GM12878 (cell line): ENCODE measurements around the gene ARHGEF7. TPM values are rescaled to one million over a fixed set of nuclear protein-coding genes. Genes with fewer than 3 reads are reported as not detected.

ENCODE experiments used
- ATAC-seq: fragments of 200-7000 bp; cut with Tn5 transposase; 3 replicates; pipeline ENCODE4 v1.9.1; 2020; ENCODE audit warnings: mild to moderate bottlenecking, moderate library complexity
- BruUV-seq: library from RNA; stranded (reverse); fragments of 400-500 nt; replicated peaks from 2 replicates; lab custom pipeline; 2021; lab: Mats Ljungman, UMichigan
- CTCF ChIA-PET: fragments of 300-600 bp; sonication (Branson Sonifier 250); formaldehyde crosslinking; extraction: SDS; loops from one replicate; lab custom pipeline; 2021; ENCODE audit warnings: inconsistent platforms; lab: Yijun Ruan, JAX
- POLR2A ChIA-PET: fragments of 350-600 bp; formaldehyde crosslinking; extraction: SDS; loops from one replicate; lab custom pipeline; 2021; ENCODE audit warnings: inconsistent platforms; lab: Charles Lee
- RAD21 ChIA-PET: fragments of 300-600 bp; sonication (Branson Sonifier 250); formaldehyde crosslinking; loops from one replicate; lab custom pipeline; 2023; ENCODE audit warnings: antibody characterized with exemption; ENCODE audit not compliant: unreplicated experiment; lab: Charles Lee
- SMC1A ChIA-PET: fragments of 300-600 bp; sonication (Branson Sonifier 250); formaldehyde crosslinking; loops from one replicate; lab custom pipeline; 2023; ENCODE audit not compliant: unreplicated experiment, uncharacterized antibody; lab: Charles Lee
- DNase-seq: peaks from one replicate; pipeline ENCODE4 v3.0.0-alpha.2; 2011; ENCODE audit warnings: low read depth, low spot score
- FAIRE-seq: peaks from 3 replicates; lab custom pipeline; 2011; peaks lifted over from hg19 to GRCh38; lab: Jason Lieb, UNC
- H2AFZ ChIP-seq: 2 replicates; pipeline ENCODE4 v1.6.0; 2011; ENCODE audit warnings: low read depth, low read length, control low read depth; ENCODE audit not compliant: control insufficient read depth
- H3K27ac ChIP-seq: 2 replicates; pipeline ENCODE4 v1.5.1; 2011; ENCODE audit warnings: control low read depth; ENCODE audit not compliant: control insufficient read depth, insufficient read depth
- H3K27me3 ChIP-seq, 2 experiments: replicated peaks in 1 of 2; 2 replicates each; pipeline versions ENCODE4 v1.6.0 to v1.6.1; 2011; ENCODE audit warnings: low read length in 1 of 2; ENCODE audit not compliant: control insufficient read depth in 2 of 2, insufficient read depth in 2 of 2
- H3K36me3 ChIP-seq, 2 experiments: 2 replicates each; pipeline ENCODE4 v1.5.1; 2011; ENCODE audit warnings: low read length in 1 of 2; ENCODE audit not compliant: control insufficient read depth in 2 of 2, insufficient read depth in 2 of 2
- H3K4me1 ChIP-seq: 2 replicates; pipeline ENCODE4 v1.6.1; 2011; ENCODE audit warnings: mild to moderate bottlenecking, low read length, moderate library complexity, mixed read lengths; ENCODE audit not compliant: control insufficient read depth, insufficient read depth
- H3K4me2 ChIP-seq: 2 replicates; pipeline ENCODE4 v1.6.0; 2011; ENCODE audit warnings: control low read depth; ENCODE audit not compliant: control insufficient read depth, insufficient read depth
- H3K4me3 ChIP-seq: fragments of 200-600 bp; sonication (generic); 2 replicates; pipeline ENCODE4 v1.5.1; 2016
- H3K79me2 ChIP-seq: 2 replicates; pipeline ENCODE4 v1.6.0; 2011; ENCODE audit warnings: low read length; ENCODE audit not compliant: control insufficient read depth, insufficient read depth
- H3K9ac ChIP-seq: 2 replicates; pipeline ENCODE4 v1.8.0; 2011; ENCODE audit warnings: low read length, control low read depth, mixed read lengths; ENCODE audit not compliant: control insufficient read depth, insufficient read depth
- H3K9me3 ChIP-seq: replicated peaks from 3 replicates; pipeline ENCODE4 v1.5.1; 2011; ENCODE audit warnings: mild to moderate bottlenecking, low read length; ENCODE audit not compliant: control insufficient read depth, insufficient read depth
- H4K20me1 ChIP-seq: 2 replicates; pipeline ENCODE4 v1.6.0; 2011; ENCODE audit not compliant: control insufficient read depth, insufficient read depth
- CEBPB ChIP-seq, 2 experiments: fragments of 150-350 bp in 1 of 2; IDR thresholded peaks; 2 replicates each; pipeline ENCODE4 v1.6.1; 2012 to 2014; ENCODE audit warnings: low read depth in 2 of 2, low read length in 2 of 2, borderline replicate concordance in 1 of 2, inconsistent platforms in 1 of 2
- FOS ChIP-seq: IDR thresholded peaks from 3 replicates; pipeline ENCODE4 v1.6.1; 2011; ENCODE audit warnings: borderline replicate concordance; ENCODE audit not compliant: insufficient read length; ENCODE audit errors: extremely low read depth
- IKZF1 ChIP-seq: fragments of 450-650 bp; conservative IDR thresholded peaks from 2 replicates; pipeline ENCODE4 v1.6.1; 2017; ENCODE audit warnings: antibody characterized with exemption, mild to moderate bottlenecking
- JUNB ChIP-seq: IDR thresholded peaks from 2 replicates; pipeline ENCODE4 v1.6.1; 2016; ENCODE audit warnings: antibody characterized with exemption, mild to moderate bottlenecking
- NBN ChIP-seq: fragments of 450-650 bp; IDR thresholded peaks from 2 replicates; pipeline ENCODE4 v1.6.1; 2016
- PBX3 ChIP-seq: IDR thresholded peaks from 2 replicates; pipeline ENCODE4 v1.6.1; 2011; ENCODE audit warnings: mild to moderate bottlenecking, low read depth, low read length, moderate library complexity; ENCODE audit not compliant: insufficient replicate concordance
- RFX5 ChIP-seq: IDR thresholded peaks from 2 replicates; pipeline ENCODE4 v1.6.1; 2011; ENCODE audit warnings: low read depth, low read length, improper control_type of control experiment
- SIX5 ChIP-seq: IDR thresholded peaks from 2 replicates; pipeline ENCODE4 v1.6.1; 2011; ENCODE audit warnings: mild to moderate bottlenecking, low read depth, low read length, moderate library complexity; ENCODE audit not compliant: severe bottlenecking
- SMC3 ChIP-seq: IDR thresholded peaks from 2 replicates; pipeline ENCODE4 v1.6.1; 2011; ENCODE audit warnings: low read length, improper control_type of control experiment, borderline replicate concordance
- STAT1 ChIP-seq: fragments of 450-650 bp; conservative IDR thresholded peaks from 2 replicates; pipeline ENCODE4 v1.6.1; 2014; ENCODE audit warnings: antibody characterized with exemption, mild to moderate bottlenecking
- TCF12 ChIP-seq: IDR thresholded peaks from 2 replicates; pipeline ENCODE4 v1.6.1; 2011; ENCODE audit warnings: low read depth, mild to moderate bottlenecking, low read length
- WRNIP1 ChIP-seq: IDR thresholded peaks from 2 replicates; pipeline ENCODE4 v1.6.1; 2011; ENCODE audit warnings: low read depth, low read length, improper control_type of control experiment, borderline replicate concordance
- ZNF217 ChIP-seq: fragments of 450-650 bp; IDR thresholded peaks from 2 replicates; pipeline ENCODE4 v1.6.1; 2017; ENCODE audit warnings: antibody characterized with exemption, mild to moderate bottlenecking
- ZNF24 ChIP-seq: fragments of 450-650 bp; IDR thresholded peaks from 2 replicates; pipeline ENCODE4 v1.6.1; 2017; ENCODE audit warnings: antibody characterized with exemption, mild to moderate bottlenecking
- ZNF592 ChIP-seq: fragments of 450-650 bp; IDR thresholded peaks from 2 replicates; pipeline ENCODE4 v1.6.1; 2017; ENCODE audit warnings: mild to moderate bottlenecking, moderate library complexity
- WGBS: methylation state at CpG from one replicate; pipeline ENCODE4 v1.1.6; 2016; ENCODE audit warnings: low lambda C conversion rate; ENCODE audit not compliant: insufficient replicate concordance, insufficient coverage; ENCODE audit errors: missing lambda C conversion rate; 5-methylcytosine and 5-hydroxymethylcytosine counted together
- in situ Hi-C: fragments of 300-500 bp; cut with MboI; formaldehyde crosslinking; loops from 9 replicates; pipeline ENCODE4 v1.14.3; 2018; ENCODE audit warnings: mixed read lengths
- intact Hi-C: fragments of 100-400 bp; cut with micrococcal nuclease; formaldehyde crosslinking; loops from one replicate; pipeline ENCODE4 v1.14.2; 2022; ENCODE audit not compliant: unreplicated experiment
- polyA plus RNA-seq, 11 experiments: library from polyadenylated mRNA; depleted of rRNA in 4 of 11; unstranded in 6 of 11; stranded (reverse) in 5 of 11; fragments of >200 nt; fragmentation: Nextera tagmentation in 4 of 11; fragmentation: Illumina TruSeq in 1 of 11; extraction: Ambion mirVana in 4 of 11; extraction: Trizol in 1 of 11; gene quantifications; 1 replicate in 1 of 11; 2 replicates in 10 of 11; pipeline versions ENCODE4 v1.2.1 to v1.2.3, GENCODE V29; 2011 to 2016; ENCODE audit warnings: inconsistent platforms in 2 of 11, missing spikeins in 2 of 11, low read depth in 1 of 11
- total RNA-seq, 4 experiments: library from RNA; depleted of rRNA in 3 of 4; stranded (reverse); fragments of >200 nt in 3 of 4; fragmentation: Illumina TruSeq in 1 of 4; extraction: Trizol in 1 of 4; gene quantifications; 2 replicates each; pipeline versions ENCODE4 v1.2.1 to v1.2.3, GENCODE V29; 2013 to 2021
- TF ChIP-seq, protein P1 (sequence below): fragments of 450-650 bp; IDR thresholded peaks from 2 replicates; pipeline ENCODE4 v1.6.1; 2017; ENCODE audit warnings: low read depth, mild to moderate bottlenecking, moderate library complexity
- TF ChIP-seq, protein P2 (sequence below): IDR thresholded peaks from 2 replicates; pipeline ENCODE4 v1.6.1; 2012; ENCODE audit warnings: low read depth, low read length, improper control_type of control experiment

ARHGEF7 gene
- total and polyA plus RNA-seq, 10 of the 15 experiments (the other 5 are each of a cell fraction or from before 2014, with no cell fraction given), result 4.7 to 65.5 (median 36.6) TPM

DNA sequence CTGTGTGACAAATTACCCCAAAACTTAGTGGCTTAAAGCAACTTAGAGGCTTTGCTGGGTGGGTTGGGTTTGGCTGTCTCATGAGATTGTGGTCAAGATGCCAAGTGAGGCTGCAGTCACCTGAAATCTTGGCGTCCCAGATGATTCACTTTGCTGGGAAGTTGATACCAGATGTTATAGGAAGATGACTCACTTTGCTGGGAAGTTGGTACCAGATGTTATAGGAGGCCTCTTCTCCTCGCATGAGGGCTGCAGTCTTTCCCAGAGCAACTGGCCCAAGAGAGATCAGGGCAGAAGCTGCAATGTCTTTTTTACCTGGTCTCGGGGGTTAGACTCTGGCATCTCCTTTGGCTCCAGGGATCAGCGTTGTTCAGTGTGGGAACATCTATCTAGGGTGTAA lies 222.1 kb downstream of the ARHGEF7 start (continued):
- no peak for TF ChIP-seq PBX3
- TF ChIP-seq JUNB, result no peak
- no peak for TF ChIP-seq CEBPB (IDR thresholded peaks at IDR 0.05; ENCODE audit: borderline replicate concordance in 1 of 2, low read depth in 2 of 2, low read length in 2 of 2)
- TF ChIP-seq FOS, result no peak
- TF ChIP-seq NBN, result no peak

DNA sequence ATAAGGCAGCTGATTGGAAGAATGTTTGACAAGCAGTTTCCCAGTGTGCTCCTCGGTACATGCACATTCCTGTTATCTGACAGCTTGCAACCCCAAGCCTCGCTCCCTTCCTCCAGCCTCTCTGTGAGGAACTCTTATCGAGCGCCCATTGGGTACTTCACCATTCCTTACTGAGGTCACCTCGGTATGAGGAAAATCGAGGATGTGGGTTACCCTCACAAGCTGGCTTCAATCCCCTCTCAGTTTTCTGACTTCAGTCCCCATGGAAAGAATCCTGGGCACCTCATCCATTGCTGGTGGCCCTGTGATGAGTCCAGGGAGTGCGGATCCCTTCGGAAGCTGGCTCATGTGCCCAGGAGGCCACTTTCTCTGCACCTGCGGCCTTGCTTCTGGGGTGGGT lies 222.6 kb downstream of the ARHGEF7 start:
- FAIRE-seq (no peak), ATAC-seq (no peak), DNase-seq (no peak)
- Histone ChIP-seq H2AFZ (no peak overlapping the region), H3K79me2 (no peaks in the 10 kb centered on the region), H3K4me3 (no peak overlapping the region), H3K4me1 (no peaks in the 10 kb centered on the region), H3K9me3 (no peaks in the 10 kb centered on the region; the same call in 2 of the 3 replicates), H3K9ac (no peak overlapping the region), H3K27me3 (no peaks in the 10 kb centered on the region), H3K27ac (no peak overlapping the region), H3K4me2 (no peak overlapping the region), H3K36me3 (no peaks in the 10 kb centered on the region; a peak in 1 of 4 replicates), H4K20me1 (no peaks in the 10 kb centered on the region)
- ChIA-PET CTCF (no interaction called here), POLR2A (no interaction called here), RAD21 (no interaction called here), SMC1A (no interaction called here)
- intact Hi-C loops (no loop called here), in situ Hi-C loops (loop anchor here (5.0 kb wide), 1 partner anchor 50 kb away; no protein-coding TSS in a partner anchor)
- no TSS peak for BruUV-seq
- WGBS, result 69% methylated on average over 9 of the region's 9 CpGs
- no peak for TF ChIP-seq ZNF24
- TF ChIP-seq SMC3, result no peak
- TF ChIP-seq STAT1, result no peak
- no peak for TF ChIP-seq RFX5
- TF ChIP-seq CEBPB (IDR thresholded peaks at IDR 0.05; ENCODE audit: borderline replicate concordance in 1 of 2, low read depth in 2 of 2, low read length in 2 of 2), result no peak
- no peak for TF ChIP-seq IKZF1
- no peak for TF ChIP-seq SIX5
- TF ChIP-seq, protein P1, sequence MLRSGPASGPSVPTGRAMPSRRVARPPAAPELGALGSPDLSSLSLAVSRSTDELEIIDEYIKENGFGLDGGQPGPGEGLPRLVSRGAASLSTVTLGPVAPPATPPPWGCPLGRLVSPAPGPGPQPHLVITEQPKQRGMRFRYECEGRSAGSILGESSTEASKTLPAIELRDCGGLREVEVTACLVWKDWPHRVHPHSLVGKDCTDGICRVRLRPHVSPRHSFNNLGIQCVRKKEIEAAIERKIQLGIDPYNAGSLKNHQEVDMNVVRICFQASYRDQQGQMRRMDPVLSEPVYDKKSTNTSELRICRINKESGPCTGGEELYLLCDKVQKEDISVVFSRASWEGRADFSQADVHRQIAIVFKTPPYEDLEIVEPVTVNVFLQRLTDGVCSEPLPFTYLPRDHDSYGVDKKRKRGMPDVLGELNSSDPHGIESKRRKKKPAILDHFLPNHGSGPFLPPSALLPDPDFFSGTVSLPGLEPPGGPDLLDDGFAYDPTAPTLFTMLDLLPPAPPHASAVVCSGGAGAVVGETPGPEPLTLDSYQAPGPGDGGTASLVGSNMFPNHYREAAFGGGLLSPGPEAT, result no peak
- TF ChIP-seq ZNF217, result no peak
- no peak for TF ChIP-seq ZNF592
- TF ChIP-seq, protein P2, sequence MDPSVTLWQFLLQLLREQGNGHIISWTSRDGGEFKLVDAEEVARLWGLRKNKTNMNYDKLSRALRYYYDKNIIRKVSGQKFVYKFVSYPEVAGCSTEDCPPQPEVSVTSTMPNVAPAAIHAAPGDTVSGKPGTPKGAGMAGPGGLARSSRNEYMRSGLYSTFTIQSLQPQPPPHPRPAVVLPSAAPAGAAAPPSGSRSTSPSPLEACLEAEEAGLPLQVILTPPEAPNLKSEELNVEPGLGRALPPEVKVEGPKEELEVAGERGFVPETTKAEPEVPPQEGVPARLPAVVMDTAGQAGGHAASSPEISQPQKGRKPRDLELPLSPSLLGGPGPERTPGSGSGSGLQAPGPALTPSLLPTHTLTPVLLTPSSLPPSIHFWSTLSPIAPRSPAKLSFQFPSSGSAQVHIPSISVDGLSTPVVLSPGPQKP, result no peak
- TF ChIP-seq WRNIP1, result no peak
- TF ChIP-seq TCF12, result no peak
